SK-N-SH (cell line): ENCODE results near the gene NDP. TPM values are rescaled to one million over a fixed set of nuclear protein-coding genes. Genes with fewer than 3 reads are reported as not detected.

Source experiments
- CTCF ChIA-PET: fragments of 300-600, 350-600 bp; formaldehyde crosslinking; extraction: SDS; loops from one replicate; lab custom pipeline; 2021; lab: Yijun Ruan, JAX
- POLR2A ChIA-PET: fragments of 350-600 bp; sonication (Branson Sonifier 250); formaldehyde crosslinking; extraction: SDS; loops from one replicate; lab custom pipeline; 2020; ENCODE audit warnings: antibody characterized with exemption, inconsistent platforms; lab: Yijun Ruan, JAX
- DNase-seq: peaks from one replicate; pipeline ENCODE4 v3.0.0; 2012
- H2AFZ ChIP-seq: fragments of 200-600 bp; sonication (generic); 2 replicates; pipeline ENCODE4 v1.8.1; 2016; ENCODE audit warnings: antibody characterized with exemption, mild to moderate bottlenecking, low read depth
- H3F3A ChIP-seq: fragments of 200-600 bp; sonication (generic); replicated peaks from 2 replicates; pipeline ENCODE3; 2016; ENCODE audit warnings: antibody characterized with exemption, mild to moderate bottlenecking; ENCODE audit not compliant: insufficient read depth
- H3K27ac ChIP-seq, 2 experiments: fragments of 200-500 bp in 1 of 2; fragments of 200-600 bp in 1 of 2; sonication (Bioruptor generic) in 1 of 2; sonication (generic), shearing (Covaris generic) in 1 of 2; 2 replicates each; pipeline versions ENCODE4 v1.5.1 to v1.6.1; 2014 to 2016; ENCODE audit warnings: low read depth in 2 of 2, inconsistent platforms in 1 of 2, low read length in 1 of 2, mild to moderate bottlenecking in 1 of 2, mixed read lengths in 1 of 2
- H3K27me3 ChIP-seq: fragments of 200-600 bp; sonication (generic), shearing (Covaris generic); 2 replicates; pipeline ENCODE4 v1.6.1; 2016; ENCODE audit warnings: mixed run types; ENCODE audit not compliant: insufficient read depth
- H3K36me3 ChIP-seq, 2 experiments: fragments of 200-500 bp in 1 of 2; fragments of 200-600 bp in 1 of 2; sonication (Bioruptor generic) in 1 of 2; sonication (generic) in 1 of 2; replicated peaks in 1 of 2; 2 replicates each; pipeline versions ENCODE3 to v1.5.1; 2014 to 2016; ENCODE audit warnings: low read length in 1 of 2, mild to moderate bottlenecking in 1 of 2; ENCODE audit not compliant: insufficient read depth in 2 of 2, control insufficient read depth in 1 of 2
- H3K4me1 ChIP-seq, 2 experiments: fragments of 200-500 bp in 1 of 2; fragments of 200-600 bp in 1 of 2; sonication (Bioruptor generic) in 1 of 2; sonication (generic), shearing (Covaris generic) in 1 of 2; 2 replicates each; pipeline versions ENCODE4 v1.5.1 to v1.6.1; 2014 to 2016; ENCODE audit warnings: low read depth in 1 of 2, low read length in 1 of 2, mixed run types in 1 of 2; ENCODE audit not compliant: insufficient read depth in 2 of 2, control insufficient read depth in 1 of 2
- H3K4me2 ChIP-seq: fragments of 200-600 bp; sonication (generic), shearing (Covaris generic); 2 replicates; pipeline ENCODE4 v1.6.1; 2017; ENCODE audit warnings: mixed run types
- H3K4me3 ChIP-seq, 2 experiments: fragments of 200-500 bp in 1 of 2; fragments of 200-600 bp in 1 of 2; sonication (Bioruptor generic) in 1 of 2; sonication (generic), shearing (Covaris generic) in 1 of 2; 2 replicates each; pipeline versions ENCODE4 v1.5.1 to v1.8.1; 2014 to 2016; ENCODE audit warnings: low read depth in 2 of 2, inconsistent platforms in 1 of 2, low read length in 1 of 2, mild to moderate bottlenecking in 1 of 2, mixed read lengths in 1 of 2, moderate library complexity in 1 of 2
- H3K79me2 ChIP-seq: fragments of 200-600 bp; sonication (generic); 2 replicates; pipeline ENCODE4 v1.8.1; 2017; ENCODE audit warnings: mild to moderate bottlenecking; ENCODE audit not compliant: insufficient read depth
- H3K9ac ChIP-seq: fragments of 200-600 bp; sonication (generic); 2 replicates; pipeline ENCODE4 v1.6.1; 2017; ENCODE audit warnings: mixed run types
- H3K9me2 ChIP-seq: fragments of 200-600 bp; sonication (generic); 2 replicates; pipeline ENCODE4 v1.6.1; 2017; ENCODE audit warnings: mixed run types
- H3K9me3 ChIP-seq: fragments of 200-600 bp; sonication (generic); 2 replicates; pipeline ENCODE4 v1.6.1; 2017; ENCODE audit warnings: mixed run types, mild to moderate bottlenecking, moderate library complexity
- H4K20me1 ChIP-seq: fragments of 200-600 bp; sonication (generic); 2 replicates; pipeline ENCODE4 v1.6.1; 2017; ENCODE audit warnings: mild to moderate bottlenecking, mixed run types; ENCODE audit not compliant: insufficient read depth
- FOSL2 ChIP-seq: IDR thresholded peaks from 2 replicates; pipeline ENCODE4 v1.4.0; 2012; ENCODE audit warnings: low read depth, mild to moderate bottlenecking, moderate library complexity, borderline replicate concordance
- FOXJ3 ChIP-seq: sonication (generic); formaldehyde crosslinking; IDR thresholded peaks from 2 replicates; pipeline ENCODE4 v1.5.1; 2020; ENCODE audit warnings: mild to moderate bottlenecking, missing genetic modification reagents
- GATA2 ChIP-seq: sonication (generic); formaldehyde crosslinking; IDR thresholded peaks from 2 replicates; pipeline ENCODE4 v1.5.0; 2020; ENCODE audit warnings: mild to moderate bottlenecking, missing genetic modification reagents
- JUND ChIP-seq: IDR thresholded peaks from 2 replicates; pipeline ENCODE4 v1.4.0; 2012
- NFIC ChIP-seq: IDR thresholded peaks from 2 replicates; pipeline ENCODE4 v1.4.0; 2012; ENCODE audit warnings: borderline replicate concordance
- PBX3 ChIP-seq: IDR thresholded peaks from 2 replicates; pipeline ENCODE4; 2012
- RAD21 ChIP-seq: IDR thresholded peaks from 2 replicates; pipeline ENCODE4 v1.6.1; 2012; ENCODE audit warnings: mild to moderate bottlenecking, low read length
- TCF12 ChIP-seq: IDR thresholded peaks from 2 replicates; pipeline ENCODE4 v1.4.0; 2012
- TEAD4 ChIP-seq: IDR thresholded peaks from 2 replicates; pipeline ENCODE4 v1.4.0; 2012; ENCODE audit warnings: mild to moderate bottlenecking, borderline replicate concordance; ENCODE audit not compliant: insufficient read depth
- WGBS: methylation state at CpG from one replicate; pipeline ENCODE4 v1.1.6; 2017; ENCODE audit warnings: low lambda C conversion rate; 5-methylcytosine and 5-hydroxymethylcytosine counted together
- polyA plus RNA-seq, 3 experiments: library from polyadenylated mRNA; depleted of rRNA; stranded (reverse); fragments of >200 nt; gene quantifications; 2 replicates each; pipeline ENCODE4 v1.2.3, GENCODE V29; 2012

The NDP gene
- polyA plus RNA-seq, 1 of the 3 experiments (the other 2 are of a cell fraction) = 0.16 TPM

- Histone ChIP-seq H3K9me3 (no peaks in the 10 kb centered on the region), H3K4me2 (peak overlapping the region; percentile 30; the same call in 1 of the 2 replicates), H3K79me2 (no peaks in the 10 kb centered on the region), H3F3A (peaks cover 4% of the 10 kb centered on the region), H2AFZ (peak overlapping the region; percentile 27; the same call in 1 of the 2 replicates), H4K20me1 (no peaks in the 10 kb centered on the region), H3K9me2 (no peaks in the 10 kb centered on the region), H3K36me3 (no peaks in the 10 kb centered on the region), H3K27me3 (peaks cover 5% of the 10 kb centered on the region; the same call in 1 of the 2 replicates), H3K9ac (peak overlapping the region; percentile 32; the same call in 1 of the 2 replicates), H3K27ac (peak overlapping the region in 1 of 2 experiments; percentile 79; a peak in 2 of 4 replicates)
- DNase-seq = no peak
- ChIA-PET POLR2A (no interaction called here), CTCF (interaction anchor here (4.5 kb wide), 1 partner anchor 12 kb away, joined by 24 read pairs; no protein-coding TSS in a partner anchor)
- WGBS = 17% methylated on average over 5 of the region's 5 CpGs
- TF ChIP-seq TEAD4 = no peak
- TF ChIP-seq PBX3 = no peak
- peak; percentile 2; the same call in 1 of the 2 replicates for TF ChIP-seq NFIC
- no peak for TF ChIP-seq FOXJ3 (CRISPR knock-in tag)
- TF ChIP-seq TCF12 = 0 out of 2 replicates have a peak, but pooled peaks have one; percentile 29
- peak; percentile 2; the same call in 1 of the 2 replicates for TF ChIP-seq JUND
- TF ChIP-seq, all 33 proteins: peak for 3
- no peak overlapping the region for H3K4me3 ChIP-seq
- H3K4me1 ChIP-seq = no peaks in the 10 kb centered on the region; a peak in 1 of 4 replicates
Measured at GRCh38 chrX:43970528-43970927, 2.7 kb downstream of the NDP start.

GRCh38 chrX:43969504-43970501, 3.4 kb downstream of the NDP start:
- CTCF ChIA-PET = interaction anchor here (1.2 to 4.5 kb wide), 2 partner anchors 8 to 11 kb away, joined by 3 to 24 read pairs; no protein-coding TSS in a partner anchor
- Histone ChIP-seq H4K20me1 (no peaks in the 10 kb centered on the region), H3K9me2 (no peaks in the 10 kb centered on the region), H3F3A (peaks cover 4% of the 10 kb centered on the region), H3K4me2 (peak overlapping the region; percentile 30; the same call in 1 of the 2 replicates), H3K4me1 (no peaks in the 10 kb centered on the region; a peak in 1 of 4 replicates), H3K27ac (peak overlapping the region in 1 of 2 experiments; percentile 79; a peak in 2 of 4 replicates), H3K79me2 (no peaks in the 10 kb centered on the region), H3K27me3 (peaks cover 5% of the 10 kb centered on the region; the same call in 1 of the 2 replicates), H3K9me3 (no peaks in the 10 kb centered on the region), H3K9ac (peak overlapping the region; percentile 32; the same call in 1 of the 2 replicates), H2AFZ (peak overlapping the region; percentile 27; the same call in 1 of the 2 replicates), H3K4me3 (no peak overlapping the region)
- WGBS = 37% methylated on average over 14 of the region's 19 CpGs
- POLR2A ChIA-PET = no interaction called here
- DNase-seq = no peak
- TF ChIP-seq GATA2 (no peak), JUND (peak; percentile 47; the same call in 1 of the 2 replicates), PBX3 (0 out of 2 replicates have a peak, but pooled peaks have one; percentile 13), FOSL2 (peak; percentile 27; the same call in 1 of the 2 replicates), NFIC (peak; percentile 64), RAD21 (no peak)
- TF ChIP-seq, all 33 proteins: peak for 4
- no peaks in the 10 kb centered on the region for H3K36me3 ChIP-seq
